C4-2B (cell line): ENCODE measurements around the gene CCDC97.

Experiments
- CTCF ChIP-seq: fragments of 450-650 bp; conservative IDR thresholded peaks from 2 replicates; pipeline ENCODE4 v1.5.1; 2017; ENCODE audit warnings: mild to moderate bottlenecking
- ZFX ChIP-seq: fragments of 450-650 bp; IDR thresholded peaks from 2 replicates; pipeline ENCODE4 v1.6.1; 2017

GRCh38 chr19:41288673-41289530, 21.1 kb upstream of the CCDC97 start:
- TF ChIP-seq CTCF (no peak), ZFX (no peak)
